Osteocyte (in vitro differentiated cells): Measurements from ENCODE around the gene CEP170B. TPM values are rescaled to one million over a fixed set of nuclear protein-coding genes. Genes with fewer than 3 reads are reported as not detected.
"Not testable (repeated sequence)": the region's sequence is repeated elsewhere in the genome, so short reads cannot be mapped to it uniquely, and the experiment has no call there.

Experiments
- DNase-seq: peaks from one replicate; pipeline ENCODE4 v3.0.0; 2021; ENCODE audit warnings: mixed read lengths; ENCODE audit not compliant: unreplicated experiment; ENCODE audit errors: extremely low spot score
- H3K27ac Mint-ChIP-seq: one replicate; pipeline ENCODE4 v1.8.0; 2021; ENCODE audit warnings: mild to moderate bottlenecking, mixed read lengths; ENCODE audit not compliant: unreplicated experiment
- H3K27me3 Mint-ChIP-seq: one replicate; pipeline ENCODE4 v1.8.0; 2021; ENCODE audit warnings: mixed read lengths; ENCODE audit not compliant: unreplicated experiment
- H3K36me3 Mint-ChIP-seq: one replicate; pipeline ENCODE4 v1.8.0; 2021; ENCODE audit warnings: mixed read lengths; ENCODE audit not compliant: unreplicated experiment
- H3K4me1 Mint-ChIP-seq: one replicate; pipeline ENCODE4 v1.8.0; 2021; ENCODE audit warnings: mixed read lengths; ENCODE audit not compliant: unreplicated experiment
- H3K4me3 Mint-ChIP-seq: one replicate; pipeline ENCODE4 v1.8.0; 2021; ENCODE audit warnings: mild to moderate bottlenecking, moderate library complexity, mixed read lengths; ENCODE audit not compliant: unreplicated experiment
- H3K9me3 Mint-ChIP-seq: one replicate; pipeline ENCODE4 v1.8.0; 2021; ENCODE audit warnings: mixed read lengths; ENCODE audit not compliant: unreplicated experiment
- total RNA-seq: library from RNA; stranded (reverse); gene quantifications from 2 replicates; pipeline ENCODE4 v1.2.1, GENCODE V29; 2021
- TF ChIP-seq, protein P1 (sequence below): fragments of 200-600 bp; sonication (generic); IDR thresholded peaks from 2 replicates; pipeline ENCODE4 v1.5.0; 2021; ENCODE audit warnings: antibody characterized with exemption, mild to moderate bottlenecking, moderate library complexity

Gene CEP170B
- total RNA-seq, 1 donor from 2014 or later: 26.4 TPM

GRCh38 chr14:104913435-104913834, 48.4 kb downstream of the CEP170B start:
- H3K4me3 Mint-ChIP-seq: no peak overlapping the region
- peaks cover 51% of the 10 kb centered on the region for H3K27me3 Mint-ChIP-seq

DNA sequence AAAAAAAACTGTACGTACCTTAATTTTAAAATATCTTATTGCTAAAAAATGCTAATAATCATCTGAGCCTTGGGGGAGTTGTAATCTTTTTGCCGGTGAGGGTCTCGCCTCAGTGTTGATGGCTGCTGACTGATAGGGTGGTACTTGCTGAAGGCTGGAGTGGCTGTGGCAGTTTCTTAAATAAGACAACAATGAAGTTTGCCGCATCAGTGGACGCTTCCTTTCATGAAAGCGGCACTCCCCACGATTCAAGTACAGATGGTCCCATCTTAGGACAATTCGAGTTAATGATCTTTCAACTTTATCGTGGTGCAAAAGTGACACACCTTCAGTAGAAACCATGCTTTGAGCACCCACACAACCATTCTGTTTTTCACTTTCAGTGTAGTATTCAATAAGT, 52.0 kb downstream of the CEP170B start:
- TF ChIP-seq, protein P1, sequence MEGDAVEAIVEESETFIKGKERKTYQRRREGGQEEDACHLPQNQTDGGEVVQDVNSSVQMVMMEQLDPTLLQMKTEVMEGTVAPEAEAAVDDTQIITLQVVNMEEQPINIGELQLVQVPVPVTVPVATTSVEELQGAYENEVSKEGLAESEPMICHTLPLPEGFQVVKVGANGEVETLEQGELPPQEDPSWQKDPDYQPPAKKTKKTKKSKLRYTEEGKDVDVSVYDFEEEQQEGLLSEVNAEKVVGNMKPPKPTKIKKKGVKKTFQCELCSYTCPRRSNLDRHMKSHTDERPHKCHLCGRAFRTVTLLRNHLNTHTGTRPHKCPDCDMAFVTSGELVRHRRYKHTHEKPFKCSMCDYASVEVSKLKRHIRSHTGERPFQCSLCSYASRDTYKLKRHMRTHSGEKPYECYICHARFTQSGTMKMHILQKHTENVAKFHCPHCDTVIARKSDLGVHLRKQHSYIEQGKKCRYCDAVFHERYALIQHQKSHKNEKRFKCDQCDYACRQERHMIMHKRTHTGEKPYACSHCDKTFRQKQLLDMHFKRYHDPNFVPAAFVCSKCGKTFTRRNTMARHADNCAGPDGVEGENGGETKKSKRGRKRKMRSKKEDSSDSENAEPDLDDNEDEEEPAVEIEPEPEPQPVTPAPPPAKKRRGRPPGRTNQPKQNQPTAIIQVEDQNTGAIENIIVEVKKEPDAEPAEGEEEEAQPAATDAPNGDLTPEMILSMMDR: no peak
- DNase-seq: peak; percentile 30
- Mint-ChIP-seq H3K4me1 (peaks cover 2% of the 10 kb centered on the region), H3K27me3 (peaks cover 41% of the 10 kb centered on the region), H3K4me3 (no peak overlapping the region), H3K36me3 (no peaks in the 10 kb centered on the region), H3K9me3 (peaks cover under 1% of the 10 kb centered on the region), H3K27ac (no peak overlapping the region)

More at GRCh38 chr14:104913435-104913834, 48.4 kb downstream of the CEP170B start:
- Mint-ChIP-seq H3K9me3 (peaks cover 9% of the 10 kb centered on the region), H3K36me3 (no peaks in the 10 kb centered on the region), H3K4me1 (no peaks in the 10 kb centered on the region), H3K27ac (no peak overlapping the region)
- TF ChIP-seq, protein P1: no peak
- DNase-seq: no peak

DNA sequence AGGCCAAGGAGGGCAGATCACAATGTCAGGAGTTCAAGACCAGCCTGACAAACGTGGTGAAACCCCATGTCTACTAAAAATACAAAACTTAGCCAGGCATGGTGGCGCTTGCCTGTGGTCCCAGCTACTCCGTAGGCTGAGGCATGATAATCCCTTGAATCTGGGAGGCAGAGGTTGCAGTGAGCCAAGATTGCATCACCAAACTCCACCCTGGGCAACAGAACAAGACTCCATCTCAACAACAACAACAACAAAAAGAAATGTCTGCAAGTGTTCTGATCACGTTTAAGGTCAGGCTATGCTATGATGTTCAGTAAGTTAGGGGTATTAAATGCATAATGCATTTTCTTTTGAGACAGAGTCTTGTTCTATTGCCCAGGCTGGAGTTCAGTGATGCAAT, 52.9 kb downstream of the CEP170B start:
- Mint-ChIP-seq H3K36me3 (no peaks in the 10 kb centered on the region), H3K4me1 (peaks cover 2% of the 10 kb centered on the region), H3K27me3 (peaks cover 41% of the 10 kb centered on the region), H3K9me3 (no peaks in the 10 kb centered on the region), H3K4me3 (no peak overlapping the region), H3K27ac (no peak overlapping the region)
- no peak for DNase-seq
- TF ChIP-seq, protein P1: no peak

DNA sequence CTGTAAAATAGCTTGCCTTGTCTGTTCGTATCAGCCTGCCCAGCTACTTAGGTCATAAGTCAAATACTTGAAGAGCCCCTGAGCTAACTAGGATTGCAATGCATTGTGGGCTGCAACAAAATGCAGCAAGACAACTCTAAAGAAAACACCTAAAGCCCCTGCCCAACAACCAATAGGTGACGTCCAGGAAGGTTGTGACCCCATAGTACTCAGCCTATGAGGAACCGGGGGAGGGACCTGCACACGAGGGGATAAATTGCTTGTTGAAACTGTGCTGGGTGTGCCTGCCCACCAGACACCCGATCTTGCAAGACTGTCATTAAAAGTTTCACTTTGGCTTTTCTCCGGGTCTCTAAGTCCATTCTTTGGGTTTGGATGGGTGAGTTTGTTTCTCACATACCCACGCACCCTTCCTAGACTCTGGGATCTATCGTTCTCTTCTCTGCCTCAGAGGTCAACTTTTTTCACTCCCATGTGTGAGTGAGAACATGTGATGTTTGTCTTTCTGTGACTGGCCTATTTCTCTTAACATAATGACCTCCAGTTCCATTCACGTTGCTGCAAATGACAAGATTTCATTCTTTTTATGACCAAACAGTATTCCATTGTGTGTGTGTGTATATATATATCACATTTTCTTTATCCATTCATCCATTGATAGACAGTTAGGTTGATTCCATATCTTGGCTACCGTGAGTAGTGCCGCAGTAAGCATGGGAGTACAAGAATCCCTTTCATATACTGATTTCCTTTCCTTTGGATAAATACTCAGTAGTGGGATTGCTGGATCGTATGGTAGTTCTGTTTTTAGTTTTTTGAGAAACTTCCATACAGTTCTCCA, 54.3 kb downstream of the CEP170B start:
- H3K4me1 Mint-ChIP-seq, H3K27ac Mint-ChIP-seq, H3K36me3 Mint-ChIP-seq, H3K4me3 Mint-ChIP-seq, H3K9me3 Mint-ChIP-seq: not testable (repeated sequence)
- peaks cover 27% of the 10 kb centered on the region for H3K27me3 Mint-ChIP-seq
- DNase-seq: peak; percentile 10

GRCh38 chr14:104919993-104920315, 54.9 kb downstream of the CEP170B start:
- H3K27ac Mint-ChIP-seq: no peak overlapping the region
- no peak for DNase-seq
- TF ChIP-seq, protein P1: no peak
- peaks cover 2% of the 10 kb centered on the region for H3K4me1 Mint-ChIP-seq
- no peak overlapping the region for H3K4me3 Mint-ChIP-seq
- H3K9me3 Mint-ChIP-seq: no peaks in the 10 kb centered on the region
- peaks cover 22% of the 10 kb centered on the region for H3K27me3 Mint-ChIP-seq
- H3K36me3 Mint-ChIP-seq: no peaks in the 10 kb centered on the region
